COLO668 (cell line): Measurements from ENCODE around the gene SAFB.
"Not testable (repeated sequence)": the region's sequence is repeated elsewhere in the genome, so short reads cannot be mapped to it uniquely, and the experiment has no call there.

Experiments
- DNase-seq: peaks from one replicate; lab custom pipeline; 2025; ENCODE audit not compliant: unreplicated experiment; lab: John Stamatoyannopoulos, UW

SAFB gene

DNA sequence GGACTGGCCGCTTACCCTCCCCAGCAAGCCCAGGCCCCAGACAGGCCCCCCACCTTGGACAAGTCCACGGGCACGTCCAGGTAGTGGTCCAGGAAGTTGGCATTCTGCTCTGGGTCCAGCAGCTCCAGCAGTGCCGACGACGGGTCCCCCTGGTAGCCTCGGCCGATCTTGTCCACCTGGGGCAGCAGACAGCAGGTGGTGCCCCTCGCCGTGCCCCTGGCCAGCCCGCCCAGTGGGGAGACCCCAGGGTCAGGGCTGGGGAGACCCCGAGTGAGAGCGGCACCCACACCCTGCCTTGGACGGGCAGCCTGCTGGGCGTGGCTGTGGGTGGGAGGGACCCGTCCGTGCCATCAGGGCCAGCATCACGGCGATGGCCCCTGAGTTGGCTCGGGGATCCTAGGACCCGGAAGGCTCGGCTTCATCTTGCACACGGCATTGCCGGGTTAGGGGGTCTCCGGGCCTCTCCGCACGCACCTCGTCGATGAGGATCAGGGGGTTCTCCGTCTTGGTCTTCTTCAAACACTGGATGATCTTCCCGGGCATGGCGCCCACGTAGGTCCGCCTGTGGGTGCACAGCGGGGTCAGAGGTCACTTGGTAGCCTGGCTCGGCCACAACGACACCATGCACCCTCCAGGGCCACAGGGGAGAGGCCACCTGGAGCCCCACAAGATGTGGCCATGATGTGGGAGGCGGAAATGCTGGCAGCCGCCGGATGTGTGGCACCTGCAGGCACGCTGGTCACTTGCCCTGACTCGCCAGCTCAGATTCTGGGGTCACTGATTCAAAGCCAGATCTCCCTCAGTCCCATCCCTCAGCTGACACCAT, 73.5 kb downstream of the SAFB start:
- no peak for DNase-seq

DNA sequence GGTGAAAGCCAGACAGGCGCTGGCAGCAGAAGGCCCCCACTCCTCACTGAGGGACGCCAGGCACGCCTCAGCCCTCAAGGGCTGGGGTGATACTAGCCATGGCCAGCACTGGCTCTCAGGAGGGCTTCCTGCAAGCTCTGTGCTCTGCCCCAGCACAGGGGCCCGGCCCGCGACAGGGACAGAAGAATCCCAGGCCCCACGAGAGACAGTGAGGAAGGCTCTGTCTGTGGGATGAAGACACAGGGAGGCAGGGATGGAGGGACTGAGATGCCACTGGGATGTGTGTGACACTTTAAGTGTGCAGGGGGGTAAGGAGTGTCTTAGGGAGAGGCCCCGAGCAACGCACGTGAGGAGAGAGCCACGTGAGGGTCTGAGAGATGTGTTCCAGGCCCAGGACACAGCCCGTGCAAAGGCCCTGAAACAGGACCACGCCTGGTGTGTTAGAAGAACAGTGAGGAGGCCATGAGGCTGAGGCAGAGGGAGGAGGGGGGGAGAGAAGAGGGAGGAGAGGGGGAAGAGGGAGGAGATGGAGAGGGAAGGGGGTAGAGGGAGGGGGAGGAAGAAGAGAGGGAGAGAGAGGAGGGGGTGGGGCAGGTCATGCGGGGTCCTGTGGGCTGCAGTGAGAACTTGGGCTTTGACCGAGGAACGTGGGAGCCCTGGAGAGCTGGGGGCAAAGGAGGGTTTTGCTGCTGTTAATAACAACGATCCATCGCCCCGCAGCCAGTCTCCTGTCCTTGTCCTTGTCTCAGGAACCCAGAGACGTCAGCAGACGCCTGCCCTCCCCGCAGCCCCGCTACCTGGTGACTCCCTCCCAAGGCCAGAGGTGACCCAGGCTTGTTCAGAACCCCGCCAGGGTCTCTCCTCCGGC, 74.4 kb downstream of the SAFB start:
- DNase-seq: no peak

DNA sequence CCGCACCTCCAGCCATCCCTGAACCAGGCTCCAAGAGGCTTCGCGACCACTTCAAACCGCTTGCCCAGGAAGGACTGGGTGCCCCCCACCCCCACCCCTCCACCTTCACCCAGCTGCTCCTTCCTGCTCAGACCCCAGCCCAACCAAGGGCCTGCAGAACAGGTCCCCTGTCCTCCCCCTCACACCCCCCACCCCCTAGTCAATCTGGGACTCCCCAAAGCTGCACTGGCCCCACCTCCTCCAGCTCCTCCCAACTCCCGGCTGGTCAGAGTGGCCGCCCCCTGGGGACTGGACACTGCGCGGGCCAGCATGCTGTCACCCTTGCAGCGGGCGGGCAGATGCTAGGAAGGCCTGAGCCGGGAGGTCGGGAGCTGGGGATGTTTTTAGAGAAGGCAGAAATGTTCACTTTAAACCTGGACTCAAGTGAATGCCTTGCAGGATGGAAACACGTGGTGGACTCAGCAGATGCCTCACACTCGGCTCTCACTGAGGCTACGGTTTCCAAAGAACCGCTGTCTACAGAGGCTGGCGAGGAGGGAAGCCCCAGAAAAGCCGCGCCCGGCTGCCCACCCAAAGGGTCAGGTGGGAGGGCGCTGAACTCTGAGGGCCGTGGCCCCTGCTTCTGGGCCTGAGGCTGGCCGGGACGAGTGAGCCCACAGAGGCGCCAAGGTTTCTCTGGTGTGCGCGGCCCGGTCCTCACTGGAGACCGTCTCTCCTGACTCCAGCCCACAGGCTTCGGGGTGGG, 75.2 kb downstream of the SAFB start:
- no peak for DNase-seq

DNA sequence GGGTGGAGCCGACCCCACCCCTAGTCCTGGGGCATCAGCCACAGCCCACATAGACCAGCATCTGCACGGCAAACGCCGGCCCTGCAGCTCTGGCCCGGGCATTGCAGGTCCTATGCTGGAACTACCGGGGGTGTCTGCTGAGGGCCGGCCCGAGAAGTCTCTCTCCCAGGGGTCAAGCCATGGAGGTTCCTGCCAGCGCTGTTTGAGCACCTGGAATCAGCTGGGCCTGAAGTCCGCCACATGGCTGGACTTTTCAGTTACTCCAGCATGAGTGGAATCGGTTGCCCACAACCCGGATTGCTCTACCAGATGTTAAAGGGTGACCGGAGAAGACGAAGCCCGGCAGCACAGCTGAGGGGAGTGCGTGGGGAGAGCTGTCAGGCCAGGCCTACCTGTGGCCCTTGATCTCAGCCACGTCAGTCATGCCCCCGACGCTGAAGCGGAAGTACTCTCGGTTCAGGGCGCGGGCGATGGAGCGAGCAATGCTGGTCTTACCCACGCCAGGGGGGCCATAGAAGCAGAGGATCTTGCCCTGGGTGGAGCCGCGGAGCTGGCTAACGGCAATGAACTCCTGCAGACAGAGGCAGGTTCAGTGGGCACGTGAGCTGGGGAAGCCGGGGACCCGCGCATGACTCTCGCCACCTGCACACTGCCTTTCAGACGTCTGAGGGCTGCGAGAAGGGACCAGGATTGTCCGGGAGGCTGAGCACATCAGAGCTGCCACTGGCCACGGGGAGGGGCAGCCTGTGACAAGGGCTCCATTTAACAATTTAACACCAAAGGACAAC, 75.9 kb downstream of the SAFB start:
- DNase-seq: no peak

DNA sequence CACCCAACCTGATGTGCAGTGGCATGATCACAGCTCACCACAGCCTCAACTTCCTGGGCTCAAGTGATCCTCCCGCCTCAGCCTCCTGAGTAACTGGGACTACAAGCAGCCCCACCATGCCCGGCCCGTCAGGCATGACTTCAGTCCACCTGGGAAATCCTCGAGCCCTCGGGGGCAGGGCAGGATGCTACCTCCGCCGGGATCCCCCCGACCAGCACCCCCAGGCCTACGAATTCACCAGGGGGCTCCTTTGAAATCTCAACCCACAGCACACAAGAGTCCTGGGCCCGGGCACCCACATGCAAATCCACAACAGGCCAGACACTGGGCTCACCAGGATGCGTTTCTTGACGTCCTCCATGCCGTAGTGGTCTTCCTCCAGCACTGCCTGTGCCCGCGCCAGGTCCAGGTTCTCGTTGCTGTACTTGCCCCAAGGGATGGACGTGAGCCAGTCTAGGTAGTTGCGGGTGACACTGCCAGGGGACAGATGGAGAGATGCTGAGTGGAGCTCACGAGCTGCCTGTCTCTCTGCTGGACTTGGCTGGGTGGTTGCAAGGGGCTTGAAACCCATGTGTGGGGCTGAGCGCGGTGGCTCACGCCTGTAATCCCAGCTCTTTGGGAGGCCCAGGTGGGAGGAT, 77.7 kb downstream of the SAFB start:
- no peak for DNase-seq

DNA sequence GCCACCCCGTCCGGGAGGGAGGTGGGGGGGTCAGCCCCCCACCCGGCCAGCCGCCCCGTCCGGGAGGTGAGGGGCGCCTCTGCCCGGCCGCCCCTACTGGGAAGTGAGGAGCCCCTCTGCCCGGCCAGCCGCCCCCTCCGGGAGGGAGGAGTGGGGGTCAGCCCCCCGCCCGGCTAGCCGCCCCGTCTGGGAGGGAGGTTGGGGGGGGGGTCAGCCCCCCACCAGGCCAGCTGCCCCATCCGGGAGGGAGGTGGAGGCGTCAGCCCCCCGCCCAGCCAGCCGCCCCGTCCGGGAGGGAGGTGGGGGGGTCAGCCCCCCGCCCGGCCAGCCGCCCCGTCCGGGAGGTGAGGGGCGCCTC, 79.1 kb downstream of the SAFB start:
- DNase-seq: not testable (repeated sequence)

DNA sequence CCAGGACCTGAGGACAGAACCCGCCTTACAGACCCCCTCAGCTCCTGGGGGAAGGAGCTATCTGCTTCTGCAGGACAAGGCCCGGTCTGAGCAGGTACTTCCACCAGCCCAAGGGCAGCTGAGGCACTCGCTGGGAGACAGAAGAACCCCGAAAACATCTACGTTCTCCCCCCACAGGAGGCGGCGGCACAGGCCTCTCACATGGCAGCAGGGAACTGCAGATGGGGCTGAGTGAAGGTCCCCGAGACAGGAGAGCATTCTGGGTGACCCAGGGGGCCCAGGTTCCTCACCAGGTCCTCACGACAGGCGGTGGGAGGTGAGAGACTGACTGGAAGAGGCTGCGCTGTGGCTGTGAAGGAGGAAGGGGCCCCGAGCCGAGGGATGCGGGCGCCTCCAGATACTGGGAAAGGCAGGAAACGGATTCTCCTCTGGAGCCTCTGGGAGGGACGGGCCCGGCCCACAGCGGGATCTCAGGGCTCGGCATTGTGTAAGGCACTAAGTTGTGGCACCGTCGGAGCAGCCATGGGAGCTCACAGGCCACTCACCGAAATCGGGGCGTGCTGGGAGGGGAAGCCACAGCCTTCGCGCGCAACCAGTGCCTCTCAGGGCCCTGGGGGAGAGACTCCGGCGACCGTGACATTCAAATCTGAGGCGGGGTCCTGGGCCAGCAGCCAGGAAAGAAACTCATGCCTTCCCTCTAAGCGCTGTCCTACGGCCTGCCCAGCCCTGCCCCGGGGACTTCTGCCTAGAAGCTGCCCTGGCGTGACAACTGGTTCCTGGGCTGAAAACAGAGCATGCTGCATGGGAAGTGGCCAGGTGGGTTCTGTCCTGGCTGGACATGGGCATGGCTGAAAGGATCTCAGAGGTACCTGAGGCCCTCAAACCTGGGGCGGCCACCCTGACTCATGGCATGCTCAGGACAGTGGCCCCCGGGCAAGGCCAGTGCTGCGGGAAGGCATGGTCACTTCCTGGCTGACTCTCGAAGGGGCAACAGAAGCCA, 81.2 kb downstream of the SAFB start:
- no peak for DNase-seq

DNA sequence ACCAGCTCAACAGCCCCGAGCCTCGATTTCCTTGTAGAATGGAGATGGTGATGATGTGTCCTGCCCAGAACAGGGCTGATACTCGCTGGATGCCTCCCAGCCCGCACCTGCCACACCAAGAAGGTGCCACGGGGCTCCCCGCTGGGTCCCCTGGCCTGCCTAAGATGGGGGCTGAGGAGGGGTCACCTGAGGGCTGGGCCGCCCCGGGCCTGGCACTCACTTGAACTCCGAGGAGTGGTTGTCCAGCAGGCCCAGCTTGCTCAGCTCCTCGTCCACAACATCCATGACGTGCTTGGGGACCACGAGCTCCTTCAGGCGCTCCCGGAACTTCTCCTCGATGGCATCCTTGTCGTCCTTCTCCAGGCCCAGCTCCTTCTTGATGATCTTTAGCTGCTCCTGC, 82.7 kb downstream of the SAFB start:
- DNase-seq: no peak

DNA sequence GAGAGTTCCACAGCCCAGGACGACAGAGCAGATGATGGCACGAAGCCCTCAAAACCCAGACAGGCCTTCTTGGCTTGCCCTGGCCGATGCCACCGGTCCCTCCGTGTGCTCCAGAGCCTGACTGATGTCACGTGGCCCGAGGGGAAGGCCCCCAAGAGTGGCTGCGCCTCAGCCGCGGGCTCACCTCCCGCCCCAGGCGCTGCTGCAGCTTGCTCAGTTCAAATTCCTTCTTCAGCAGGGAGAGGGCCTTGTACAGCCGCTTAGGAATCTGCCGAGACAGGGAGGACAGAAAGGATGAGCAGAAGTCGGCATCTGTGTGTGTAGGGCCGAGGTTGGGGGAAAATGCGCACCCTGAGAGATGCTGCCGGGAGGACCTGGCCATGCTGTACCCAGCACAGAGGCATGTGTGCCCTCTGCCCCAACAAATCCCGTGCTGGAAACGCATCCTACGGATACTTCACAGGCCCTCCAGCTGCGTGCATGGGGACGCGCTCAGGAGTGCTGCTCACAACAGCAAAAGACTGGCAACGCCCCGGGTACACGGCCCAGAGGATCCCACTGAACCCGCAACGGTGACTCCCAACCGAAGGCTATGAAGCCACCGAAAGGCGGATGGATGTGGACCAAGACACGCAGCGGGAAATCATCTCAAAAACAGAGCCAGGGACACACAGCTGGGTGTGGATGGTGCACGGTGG, 84.1 kb downstream of the SAFB start:
- DNase-seq: no peak

DNA sequence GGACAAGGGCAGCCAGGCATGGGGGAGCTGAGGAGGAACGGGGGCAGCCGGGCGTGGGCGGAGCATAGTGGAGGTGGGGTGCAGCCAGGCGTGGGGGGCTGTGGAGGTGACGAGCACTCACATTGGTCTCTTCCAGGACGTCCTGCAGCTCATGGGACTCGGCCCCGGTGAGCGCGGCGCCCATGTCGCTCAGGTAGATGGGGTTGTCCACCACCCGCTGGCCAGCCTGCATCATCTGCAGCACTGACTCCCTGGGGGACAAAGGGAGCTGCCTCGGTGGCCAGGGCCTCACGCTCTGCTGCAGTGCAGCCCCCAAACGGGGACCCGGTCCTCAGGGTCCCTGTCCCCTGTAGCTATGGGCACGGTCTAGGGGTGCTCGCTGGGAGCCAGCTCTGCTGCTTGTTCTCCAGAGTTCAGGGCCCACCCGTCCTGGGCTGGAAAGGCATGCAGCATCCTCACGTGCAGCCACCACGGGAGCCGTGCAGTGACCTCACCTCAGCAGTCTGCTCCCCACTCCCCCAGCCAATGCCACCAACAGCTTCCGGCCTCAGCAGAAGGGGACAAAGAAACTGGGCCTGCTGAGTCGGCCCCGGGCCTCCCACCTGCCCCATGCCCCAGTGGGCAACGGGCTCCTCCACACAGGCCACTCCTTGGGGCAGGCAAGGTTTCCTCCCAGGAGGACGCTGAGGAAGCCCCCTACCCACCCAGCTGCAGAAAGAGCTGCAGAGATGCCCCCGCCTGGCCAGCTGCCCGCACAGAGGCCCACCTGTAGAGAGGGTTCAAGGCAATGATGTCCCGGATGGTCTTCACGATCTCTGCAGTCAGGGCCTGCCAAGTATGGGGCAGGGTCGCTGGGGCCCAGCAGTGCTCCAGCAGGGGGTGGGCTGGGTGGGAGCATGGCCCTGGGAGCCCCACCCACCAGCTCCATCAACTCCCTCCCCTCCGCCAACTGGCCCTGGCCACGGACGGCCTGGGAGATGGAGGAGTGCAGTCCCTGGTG, 85.0 kb downstream of the SAFB start:
- no peak for DNase-seq

DNA sequence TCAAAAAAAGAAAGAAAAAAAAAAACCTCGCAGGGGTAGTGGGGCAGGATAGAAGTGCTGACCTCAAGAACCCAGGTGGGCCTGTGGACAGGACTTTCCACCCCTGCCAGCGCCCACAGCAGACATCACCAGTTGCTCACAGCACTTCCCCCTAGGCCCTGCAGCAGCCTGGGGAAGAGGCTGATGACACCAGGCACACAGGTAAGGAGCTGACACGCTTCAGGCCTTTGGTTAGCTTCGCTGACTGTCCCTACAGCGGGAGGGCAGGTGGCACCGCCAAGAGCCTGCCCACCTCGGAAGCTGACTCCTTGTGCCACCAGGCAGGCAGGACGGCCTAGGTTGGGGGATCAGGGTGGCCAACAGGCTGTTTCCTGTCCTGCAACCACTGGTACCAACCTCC, 88.1 kb downstream of the SAFB start:
- DNase-seq: no peak

DNA sequence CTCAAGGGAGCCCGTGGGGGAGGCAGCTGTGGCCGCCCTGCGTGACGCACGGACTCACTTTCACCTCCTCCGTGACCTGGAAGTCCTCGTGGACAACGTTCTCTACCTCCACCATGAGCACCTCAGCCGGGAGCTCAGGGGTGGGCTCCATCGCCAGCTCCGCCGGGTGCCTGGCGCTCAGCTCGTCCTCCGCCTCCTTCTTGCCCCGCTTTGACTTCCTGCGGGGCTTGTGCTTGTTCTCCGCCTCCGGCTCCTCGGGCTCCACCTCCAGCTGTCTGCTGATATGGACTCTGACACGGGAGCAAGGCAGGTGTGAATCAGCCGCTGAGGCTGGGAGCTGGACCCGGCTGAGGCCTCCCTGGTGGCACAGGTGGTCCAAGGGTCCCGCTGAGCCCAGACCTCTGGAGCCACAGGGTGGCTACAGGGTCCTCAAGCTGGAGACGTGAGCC, 88.9 kb downstream of the SAFB start:
- DNase-seq: no peak

DNA sequence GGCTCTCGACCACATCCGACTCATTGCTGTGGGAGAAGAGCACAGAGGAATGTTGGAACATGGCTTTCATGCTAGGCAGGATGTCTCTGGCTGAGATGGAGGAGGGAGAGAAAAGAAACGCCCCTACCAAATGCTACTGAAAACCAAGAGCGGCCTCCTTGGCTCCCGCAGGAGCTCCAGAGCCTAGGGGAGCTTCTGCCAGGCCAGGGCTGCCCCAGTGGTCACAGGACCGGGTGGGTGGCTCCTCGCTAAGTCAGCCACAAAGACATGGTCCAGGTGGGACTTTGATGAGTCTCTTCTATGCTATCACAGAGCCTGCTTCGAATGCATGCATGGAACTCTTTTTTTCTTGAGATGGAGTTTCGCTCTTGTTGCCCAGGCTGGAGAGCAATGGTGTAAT, 90.3 kb downstream of the SAFB start:
- DNase-seq: no peak

DNA sequence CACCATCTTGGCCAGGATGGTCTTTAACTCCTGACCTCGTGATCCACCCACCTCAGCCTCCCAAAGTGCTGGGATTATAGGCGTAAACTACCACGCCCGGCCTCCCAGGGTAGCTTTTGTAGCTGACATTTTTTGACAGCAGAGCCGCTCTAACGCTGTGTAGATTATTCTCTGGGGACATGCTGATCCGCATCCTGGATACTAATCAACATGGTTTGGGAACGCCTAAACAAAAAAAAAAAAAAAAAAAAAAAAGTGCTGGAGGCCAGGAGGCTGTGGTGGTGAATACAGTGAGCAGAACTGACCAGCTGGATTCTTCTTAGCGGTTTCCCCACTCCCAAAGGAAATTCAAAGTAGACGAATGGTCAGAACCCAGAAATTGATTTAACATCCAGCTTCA, 91.9 kb downstream of the SAFB start:
- DNase-seq: no peak

DNA sequence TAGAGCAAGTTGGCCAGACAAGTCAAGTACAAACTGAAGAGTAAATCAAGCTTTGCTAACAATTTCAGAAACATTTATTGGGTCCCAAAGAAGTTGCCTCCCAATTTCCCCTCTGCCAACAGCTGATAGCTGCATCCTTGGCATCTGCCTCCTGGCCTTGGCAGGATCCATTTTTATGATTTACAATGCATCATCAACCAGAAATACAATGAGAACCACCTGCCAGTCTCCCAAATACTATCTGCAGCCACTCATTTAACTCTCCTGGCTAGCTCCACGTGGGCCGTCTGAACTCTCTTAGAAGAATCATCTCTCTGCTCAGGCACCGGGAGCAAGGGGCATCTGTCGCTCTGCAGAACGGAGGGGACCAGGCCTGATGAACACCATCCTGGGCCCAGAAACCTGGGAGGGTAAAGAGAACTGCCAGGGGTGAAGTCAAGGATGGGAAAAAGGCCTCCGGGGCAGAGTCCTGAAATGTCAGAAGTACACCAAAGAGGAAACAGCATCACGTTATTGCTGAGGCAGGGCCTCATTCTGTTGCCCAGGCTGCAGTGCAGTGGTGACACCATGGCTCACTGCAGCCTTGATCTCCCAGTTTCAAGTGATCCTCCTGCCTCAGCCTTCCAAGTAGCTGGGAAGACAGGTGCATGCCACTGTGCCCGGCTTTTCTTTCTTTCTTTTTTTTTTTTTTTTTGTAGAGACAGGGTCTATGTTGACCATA, 94.5 kb downstream of the SAFB start:
- no peak for DNase-seq
